WERI-Rb-1 (cell line): ENCODE measurements around the gene CD247.

Source experiments
- DNase-seq: peaks from one replicate; pipeline ENCODE4 v3.0.0-alpha.2; 2020
- H3K27ac ChIP-seq: fragments of 250-450 bp; sonication (Bioruptor Pico); 2 replicates; pipeline ENCODE4 v1.5.1; 2020; ENCODE audit warnings: mild to moderate bottlenecking, moderate library complexity
- H3K27me3 ChIP-seq: fragments of 250-450 bp; sonication (Bioruptor Pico); 2 replicates; pipeline ENCODE4 v1.5.1; 2021; ENCODE audit warnings: mild to moderate bottlenecking, low read depth, moderate library complexity; ENCODE audit not compliant: insufficient read depth, severe bottlenecking
- H3K36me3 ChIP-seq: fragments of 250-450 bp; sonication (Bioruptor Pico); 2 replicates; pipeline ENCODE4 v1.5.1; 2020; ENCODE audit warnings: mild to moderate bottlenecking, moderate library complexity
- H3K4me3 ChIP-seq: 2 replicates; pipeline ENCODE4 v1.5.1; 2011; ENCODE audit warnings: low read depth, mild to moderate bottlenecking, control low read depth, low read length
- H3K9me3 ChIP-seq: fragments of 250-450 bp; sonication (Bioruptor Pico); 2 replicates; pipeline ENCODE4 v1.5.1; 2021; ENCODE audit warnings: mild to moderate bottlenecking, moderate library complexity; ENCODE audit not compliant: severe bottlenecking
- TF ChIP-seq, protein P1 (sequence below): IDR thresholded peaks from 2 replicates; pipeline ENCODE4 v1.5.1; 2011; ENCODE audit warnings: low read depth, mild to moderate bottlenecking, control low read depth, inconsistent platforms, low read length

CD247 gene

DNA sequence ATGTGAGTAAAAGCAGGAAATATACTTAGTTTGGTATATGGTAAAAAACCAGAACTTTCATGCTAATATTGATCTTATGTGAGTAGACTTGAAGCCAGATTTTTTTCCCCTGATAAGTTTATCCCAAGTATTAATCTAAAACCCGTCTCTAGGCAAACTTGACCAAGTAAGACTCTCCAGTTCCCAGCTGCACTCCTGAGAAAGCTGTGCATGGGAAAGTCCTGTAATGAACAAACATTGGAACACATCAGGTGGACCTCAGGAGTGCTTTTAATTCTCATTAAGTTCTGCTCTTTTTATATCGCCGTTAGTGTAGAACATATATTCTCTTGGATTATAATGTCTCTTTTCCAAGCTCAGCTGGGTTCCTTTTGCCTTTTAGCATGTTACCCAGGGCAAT is 105.0 kb downstream of the CD247 start:
- H3K36me3 ChIP-seq = no peaks in the 10 kb centered on the region; the same call in 1 of the 2 replicates
- H3K9me3 ChIP-seq = no peaks in the 10 kb centered on the region
- no peak for DNase-seq
- TF ChIP-seq, protein P1, sequence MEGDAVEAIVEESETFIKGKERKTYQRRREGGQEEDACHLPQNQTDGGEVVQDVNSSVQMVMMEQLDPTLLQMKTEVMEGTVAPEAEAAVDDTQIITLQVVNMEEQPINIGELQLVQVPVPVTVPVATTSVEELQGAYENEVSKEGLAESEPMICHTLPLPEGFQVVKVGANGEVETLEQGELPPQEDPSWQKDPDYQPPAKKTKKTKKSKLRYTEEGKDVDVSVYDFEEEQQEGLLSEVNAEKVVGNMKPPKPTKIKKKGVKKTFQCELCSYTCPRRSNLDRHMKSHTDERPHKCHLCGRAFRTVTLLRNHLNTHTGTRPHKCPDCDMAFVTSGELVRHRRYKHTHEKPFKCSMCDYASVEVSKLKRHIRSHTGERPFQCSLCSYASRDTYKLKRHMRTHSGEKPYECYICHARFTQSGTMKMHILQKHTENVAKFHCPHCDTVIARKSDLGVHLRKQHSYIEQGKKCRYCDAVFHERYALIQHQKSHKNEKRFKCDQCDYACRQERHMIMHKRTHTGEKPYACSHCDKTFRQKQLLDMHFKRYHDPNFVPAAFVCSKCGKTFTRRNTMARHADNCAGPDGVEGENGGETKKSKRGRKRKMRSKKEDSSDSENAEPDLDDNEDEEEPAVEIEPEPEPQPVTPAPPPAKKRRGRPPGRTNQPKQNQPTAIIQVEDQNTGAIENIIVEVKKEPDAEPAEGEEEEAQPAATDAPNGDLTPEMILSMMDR = no peak
- no peaks in the 10 kb centered on the region for H3K27me3 ChIP-seq
- H3K4me3 ChIP-seq = no peak overlapping the region
- H3K27ac ChIP-seq = no peak overlapping the region

DNA sequence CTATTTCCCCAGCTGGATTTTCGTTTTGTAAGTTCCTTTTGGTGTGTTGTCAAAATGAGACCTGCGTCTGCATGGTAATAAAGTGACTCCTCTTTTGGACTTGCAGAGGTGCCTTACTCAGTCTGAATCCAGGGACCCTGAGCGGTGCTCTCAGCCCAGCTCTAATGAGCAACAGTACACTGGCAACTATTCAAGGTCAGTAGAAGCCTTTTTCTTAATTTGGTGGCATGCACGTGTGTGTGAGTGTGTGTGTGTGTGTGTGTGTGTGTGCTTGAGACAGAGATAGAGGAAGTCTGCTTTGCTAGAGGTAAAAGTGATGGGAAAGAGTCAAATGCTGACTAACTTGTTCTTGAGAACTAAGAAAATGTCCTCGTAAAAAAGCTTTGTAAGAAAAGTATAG is 105.4 kb downstream of the CD247 start:
- Histone ChIP-seq H3K36me3 (no peaks in the 10 kb centered on the region; the same call in 1 of the 2 replicates), H3K27ac (no peak overlapping the region), H3K9me3 (no peaks in the 10 kb centered on the region), H3K4me3 (no peak overlapping the region), H3K27me3 (no peaks in the 10 kb centered on the region)
- DNase-seq = no peak
- TF ChIP-seq, protein P1 = no peak

DNA sequence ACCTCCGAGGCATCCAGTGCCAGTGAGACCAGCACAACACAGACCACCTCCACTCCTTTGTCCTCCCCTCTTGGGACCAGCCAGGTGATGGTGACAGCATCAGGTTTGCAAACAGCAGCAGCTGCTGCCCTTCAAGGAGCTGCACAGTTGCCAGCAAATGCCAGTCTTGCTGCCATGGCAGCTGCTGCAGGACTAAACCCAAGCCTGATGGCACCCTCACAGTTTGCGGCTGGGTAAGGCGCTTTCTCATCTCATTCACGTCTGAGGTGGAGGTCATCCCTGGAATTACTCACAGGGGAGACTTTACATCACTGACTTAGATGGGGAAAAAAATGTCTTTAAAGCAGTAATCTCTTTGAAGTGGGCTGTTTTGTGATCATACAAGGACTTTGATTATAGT is 106.3 kb downstream of the CD247 start:
- no peak for DNase-seq
- Histone ChIP-seq H3K9me3 (no peaks in the 10 kb centered on the region), H3K27ac (no peak overlapping the region), H3K36me3 (no peaks in the 10 kb centered on the region; the same call in 1 of the 2 replicates), H3K4me3 (no peak overlapping the region), H3K27me3 (no peaks in the 10 kb centered on the region)
- TF ChIP-seq, protein P1 = no peak

DNA sequence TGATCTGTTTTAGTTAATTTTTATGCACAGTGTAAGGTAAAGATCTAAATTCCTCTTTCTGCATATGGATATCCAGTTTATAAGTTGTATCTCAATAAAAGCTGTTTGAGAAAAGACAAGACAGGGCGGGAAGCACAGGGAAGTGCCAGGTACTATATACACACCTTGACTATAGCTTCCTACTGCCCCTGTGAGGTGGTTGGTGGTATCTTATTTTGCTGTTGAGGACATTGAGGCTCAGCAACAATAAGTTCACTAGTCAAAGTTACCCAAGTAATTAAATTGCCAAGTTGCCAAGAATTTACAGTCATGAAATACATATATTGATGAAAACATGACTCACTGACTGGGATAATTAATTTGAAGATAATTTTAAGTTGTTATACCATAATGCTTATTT is 109.1 kb downstream of the CD247 start:
- Histone ChIP-seq H3K27me3 (no peaks in the 10 kb centered on the region), H3K9me3 (no peaks in the 10 kb centered on the region), H3K36me3 (peaks cover 5% of the 10 kb centered on the region), H3K27ac (no peak overlapping the region), H3K4me3 (no peak overlapping the region)
- no peak for DNase-seq
- TF ChIP-seq, protein P1 = no peak

DNA sequence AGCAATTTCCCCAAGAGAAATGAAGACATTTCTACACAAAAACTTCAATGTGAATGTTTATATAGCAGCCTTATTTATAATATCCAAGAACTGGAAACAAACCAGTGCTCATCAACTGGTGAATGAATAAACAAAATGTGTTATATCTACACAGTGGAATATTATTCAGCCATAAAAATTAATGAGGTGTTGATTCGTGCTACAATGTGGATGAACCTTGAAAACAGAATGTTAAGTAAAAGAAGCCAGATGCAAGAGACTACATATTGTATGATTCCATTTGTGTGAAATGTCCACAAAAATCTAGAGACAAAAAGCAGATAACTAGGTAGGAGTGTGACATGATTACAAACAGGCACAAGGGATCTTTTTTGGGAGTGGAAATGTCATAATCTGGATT is 110.0 kb downstream of the CD247 start:
- Histone ChIP-seq H3K4me3 (no peak overlapping the region), H3K36me3 (peaks cover 5% of the 10 kb centered on the region), H3K27ac (no peak overlapping the region), H3K9me3 (no peaks in the 10 kb centered on the region), H3K27me3 (no peaks in the 10 kb centered on the region)
- no peak for DNase-seq
- TF ChIP-seq, protein P1 = no peak

DNA sequence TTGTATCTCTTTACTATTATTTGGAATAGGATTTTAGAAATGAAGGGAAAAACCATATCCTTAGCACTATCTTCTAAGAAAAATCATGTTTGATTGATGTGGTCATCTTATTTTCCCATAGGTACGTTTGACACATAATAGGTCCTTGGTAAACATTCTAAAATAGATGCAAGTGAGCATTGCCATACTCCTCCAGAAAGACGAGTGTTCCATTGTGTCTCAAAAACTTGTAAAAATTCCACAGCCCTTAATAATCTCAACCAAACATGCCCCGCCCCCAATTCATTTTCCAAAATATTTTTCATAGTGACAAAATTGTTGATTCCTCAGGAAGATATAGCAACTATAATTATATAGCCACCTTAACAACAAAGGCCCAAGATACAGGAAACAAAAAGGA is 113.4 kb downstream of the CD247 start:
- Histone ChIP-seq H3K4me3 (no peak overlapping the region), H3K36me3 (peaks cover 5% of the 10 kb centered on the region; the same call in 1 of the 2 replicates), H3K9me3 (no peaks in the 10 kb centered on the region), H3K27ac (no peak overlapping the region), H3K27me3 (no peaks in the 10 kb centered on the region)
- TF ChIP-seq, protein P1 = no peak
- DNase-seq = no peak
